ENCODE results near the gene TMEM100. TPM values are rescaled to one million over a fixed set of nuclear protein-coding genes. Genes with fewer than 3 reads are reported as not detected.

TMEM100 gene
- total RNA-seq, 1 donor, result 0.36 TPM

DNA sequence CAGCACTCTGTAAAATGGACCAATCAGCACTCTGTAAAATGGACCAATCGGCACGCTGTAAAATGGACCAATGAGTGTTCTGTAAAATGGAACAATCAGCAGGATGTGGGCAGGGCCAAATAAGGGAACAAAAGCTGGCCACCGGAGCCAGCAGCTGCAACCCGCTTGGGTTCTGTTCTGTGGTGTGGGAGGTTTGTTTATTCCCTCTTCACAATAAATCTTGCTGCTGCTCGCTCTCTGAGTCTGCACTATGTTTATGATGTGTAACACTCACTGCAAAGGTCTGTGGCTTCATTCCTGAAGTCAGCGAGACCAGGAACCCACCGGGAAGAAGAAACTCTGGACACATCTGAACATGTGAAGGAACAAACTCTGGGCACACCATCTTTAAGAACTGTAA is 20.5 kb downstream of the TMEM100 start:
- Histone ChIP-seq H3K79me2 (ENCODE audit: insufficient read depth, low read length) (no peaks in the 10 kb centered on the region), H3K4me2 (ENCODE audit: insufficient read depth, low read length) (no peak overlapping the region), H2AFZ (ENCODE audit: low read length) (no peak overlapping the region), H3K27me3 (ENCODE audit: insufficient read depth, low read length) (no peaks in the 10 kb centered on the region), H3K9me3 (ENCODE audit: low read depth, low read length) (no peaks in the 10 kb centered on the region), H3K36me3 (ENCODE audit: insufficient read depth, low read length) (no peaks in the 10 kb centered on the region), H3K4me3 (ENCODE audit: insufficient read depth, low read length) (no peak overlapping the region), H3K27ac (ENCODE audit: low read depth, low read length) (no peak overlapping the region), H3K4me1 (ENCODE audit: insufficient read depth, low read length) (no peaks in the 10 kb centered on the region), H4K20me1 (ENCODE audit: insufficient read depth, low read length) (no peaks in the 10 kb centered on the region)
- no peak for DNase-seq (ENCODE audit: insufficient read length, low spot score, missing footprints)
- TF ChIP-seq, protein P1, sequence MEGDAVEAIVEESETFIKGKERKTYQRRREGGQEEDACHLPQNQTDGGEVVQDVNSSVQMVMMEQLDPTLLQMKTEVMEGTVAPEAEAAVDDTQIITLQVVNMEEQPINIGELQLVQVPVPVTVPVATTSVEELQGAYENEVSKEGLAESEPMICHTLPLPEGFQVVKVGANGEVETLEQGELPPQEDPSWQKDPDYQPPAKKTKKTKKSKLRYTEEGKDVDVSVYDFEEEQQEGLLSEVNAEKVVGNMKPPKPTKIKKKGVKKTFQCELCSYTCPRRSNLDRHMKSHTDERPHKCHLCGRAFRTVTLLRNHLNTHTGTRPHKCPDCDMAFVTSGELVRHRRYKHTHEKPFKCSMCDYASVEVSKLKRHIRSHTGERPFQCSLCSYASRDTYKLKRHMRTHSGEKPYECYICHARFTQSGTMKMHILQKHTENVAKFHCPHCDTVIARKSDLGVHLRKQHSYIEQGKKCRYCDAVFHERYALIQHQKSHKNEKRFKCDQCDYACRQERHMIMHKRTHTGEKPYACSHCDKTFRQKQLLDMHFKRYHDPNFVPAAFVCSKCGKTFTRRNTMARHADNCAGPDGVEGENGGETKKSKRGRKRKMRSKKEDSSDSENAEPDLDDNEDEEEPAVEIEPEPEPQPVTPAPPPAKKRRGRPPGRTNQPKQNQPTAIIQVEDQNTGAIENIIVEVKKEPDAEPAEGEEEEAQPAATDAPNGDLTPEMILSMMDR (IDR thresholded peaks at IDR 0.05; ENCODE audit: extremely low read depth, low read depth, low read length), result no peak

DNA sequence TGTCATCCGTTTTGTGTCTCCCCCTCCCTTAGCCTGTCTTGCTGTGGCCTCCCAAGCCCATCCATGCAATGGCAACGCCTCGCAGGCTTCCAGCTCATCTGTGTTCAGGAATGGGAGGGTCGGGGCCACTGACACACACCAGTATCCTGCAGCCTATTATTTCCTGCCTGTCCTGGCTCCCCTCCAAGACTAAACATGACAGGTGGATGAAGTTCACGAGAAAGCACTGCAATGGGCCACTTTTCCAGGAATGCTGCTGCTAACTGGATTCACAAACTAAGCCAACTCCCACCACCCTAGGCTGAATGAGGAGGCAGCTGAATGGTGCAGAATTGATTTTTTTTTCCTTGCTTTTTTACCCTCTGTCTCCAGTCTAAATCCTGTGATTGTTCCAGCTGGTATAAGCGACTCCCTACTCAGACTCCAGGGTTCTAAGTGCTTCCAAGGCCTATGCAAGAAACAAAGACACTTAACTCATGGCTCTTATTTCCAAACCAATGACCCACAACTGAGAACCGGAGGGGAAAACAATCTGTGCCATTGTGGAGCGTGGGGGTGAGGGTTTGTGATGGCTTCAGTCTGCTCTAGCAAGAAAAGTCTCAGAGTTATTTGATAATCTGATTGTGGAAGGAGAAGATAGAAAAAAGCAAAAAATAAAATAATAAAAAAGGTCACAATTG is 23.3 kb downstream of the TMEM100 start:
- no peak overlapping the region for H3K27ac ChIP-seq (ENCODE audit: low read depth, low read length)
- no peaks in the 10 kb centered on the region for H4K20me1 ChIP-seq (ENCODE audit: insufficient read depth, low read length)
- no peaks in the 10 kb centered on the region for H3K27me3 ChIP-seq (ENCODE audit: insufficient read depth, low read length)
- no peaks in the 10 kb centered on the region for H3K79me2 ChIP-seq (ENCODE audit: insufficient read depth, low read length)
- H3K9me3 ChIP-seq (ENCODE audit: low read depth, low read length), result no peaks in the 10 kb centered on the region
- H3K4me2 ChIP-seq (ENCODE audit: insufficient read depth, low read length), result no peak overlapping the region
- no peaks in the 10 kb centered on the region for H3K36me3 ChIP-seq (ENCODE audit: insufficient read depth, low read length)
- TF ChIP-seq, protein P1 (IDR thresholded peaks at IDR 0.05; ENCODE audit: extremely low read depth, low read depth, low read length), result no peak
- no peaks in the 10 kb centered on the region for H3K4me1 ChIP-seq (ENCODE audit: insufficient read depth, low read length)
- no peak overlapping the region for H3K4me3 ChIP-seq (ENCODE audit: insufficient read depth, low read length)
- no peak overlapping the region for H2AFZ ChIP-seq (ENCODE audit: low read length)
- no peak for DNase-seq (ENCODE audit: insufficient read length, low spot score, missing footprints)

DNA sequence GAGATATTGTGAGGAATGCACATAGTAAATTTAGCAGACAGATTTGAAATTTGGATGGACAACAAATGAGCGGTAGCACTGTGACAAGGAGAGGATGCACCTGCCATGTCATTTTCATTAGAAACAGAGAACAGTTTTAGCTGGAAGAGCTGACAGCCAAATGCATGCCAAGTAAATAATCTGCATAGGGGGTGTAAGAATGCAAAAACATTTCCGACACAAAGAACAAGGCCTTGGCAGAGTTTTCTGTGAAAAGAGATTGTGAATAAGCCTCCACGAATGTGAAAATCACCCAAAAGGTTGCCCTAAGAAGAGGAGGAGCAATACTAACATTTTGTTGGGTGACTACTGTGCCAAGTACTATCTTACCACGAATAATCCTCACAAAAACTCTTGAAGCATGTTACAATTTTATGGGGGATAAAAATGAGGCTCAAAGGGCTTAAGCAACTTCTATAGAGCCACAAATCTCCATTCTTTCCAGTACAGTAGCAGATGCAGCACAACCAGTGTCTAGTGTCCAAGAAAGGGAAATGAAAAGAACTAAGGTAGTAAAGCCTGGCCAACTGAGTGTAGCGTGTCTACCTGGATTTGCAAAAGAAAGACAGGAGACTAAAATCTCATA is 28.3 kb downstream of the TMEM100 start:
- DNase-seq (ENCODE audit: insufficient read length, low spot score, missing footprints), result no peak

More for the DNA sequence above, 28.3 kb downstream of the TMEM100 start:
- H3K4me1 ChIP-seq (ENCODE audit: insufficient read depth, low read length), result no peaks in the 10 kb centered on the region
- no peak overlapping the region for H3K27ac ChIP-seq (ENCODE audit: low read depth, low read length)
- no peaks in the 10 kb centered on the region for H3K9me3 ChIP-seq (ENCODE audit: low read depth, low read length)
- TF ChIP-seq, protein P1 (IDR thresholded peaks at IDR 0.05; ENCODE audit: extremely low read depth, low read depth, low read length), result no peak
- no peak overlapping the region for H3K4me3 ChIP-seq (ENCODE audit: insufficient read depth, low read length)
- H3K27me3 ChIP-seq (ENCODE audit: insufficient read depth, low read length), result no peaks in the 10 kb centered on the region
- no peak overlapping the region for H2AFZ ChIP-seq (ENCODE audit: low read length)
- H4K20me1 ChIP-seq (ENCODE audit: insufficient read depth, low read length), result no peaks in the 10 kb centered on the region
- H3K4me2 ChIP-seq (ENCODE audit: insufficient read depth, low read length), result no peak overlapping the region
- H3K79me2 ChIP-seq (ENCODE audit: insufficient read depth, low read length), result no peaks in the 10 kb centered on the region
- H3K36me3 ChIP-seq (ENCODE audit: insufficient read depth, low read length), result no peaks in the 10 kb centered on the region

All from osteoblast (primary cell).